ENCODE data around the gene DRAP1. TPM values are rescaled to one million over a fixed set of nuclear protein-coding genes. Genes with fewer than 3 reads are reported as not detected.

DRAP1 gene
- total RNA-seq, 2 donors from 2014 or later: 83.8 to 103 TPM

DNA sequence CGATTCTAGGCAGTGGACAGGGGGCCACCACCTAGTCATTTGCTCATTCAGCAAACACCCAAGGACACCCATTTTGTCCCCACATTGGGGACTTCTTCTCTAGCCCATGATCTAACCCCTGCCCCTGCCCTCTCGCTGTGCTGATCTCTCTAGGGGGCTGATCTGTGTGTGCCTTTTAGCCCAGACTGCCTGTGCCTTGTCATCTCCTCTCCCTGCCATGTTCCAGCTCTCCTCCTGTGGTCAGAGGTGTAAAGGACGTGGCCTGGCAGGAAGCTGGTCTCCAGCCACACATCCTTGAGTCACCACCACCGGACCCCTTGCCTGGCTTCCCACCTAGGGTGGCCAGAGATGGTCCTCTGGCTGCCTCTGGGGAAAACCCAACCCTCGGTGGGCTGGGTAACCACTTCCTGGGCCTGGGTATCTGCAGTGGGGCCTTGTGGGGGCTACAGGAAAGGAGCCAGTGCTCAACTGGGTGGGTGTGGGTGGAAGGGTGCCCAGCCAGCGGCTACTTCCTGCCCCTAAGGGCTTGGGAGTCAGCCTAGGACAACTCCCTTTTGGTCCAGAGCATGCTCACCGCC lies 38.3 kb upstream of the DRAP1 start:
- H3K36me3 ChIP-seq (ENCODE audit: control insufficient read depth, insufficient read depth, low read length): peaks cover 35% of the 10 kb centered on the region
- H3K27ac Mint-ChIP-seq: no peak overlapping the region
- H3K9ac ChIP-seq (ENCODE audit: extremely low read depth, low read length, poor library complexity, severe bottlenecking): no peak overlapping the region
- WGBS, 2 experiments (ENCODE audit: insufficient coverage in 1 of 2, insufficient read length in 1 of 2): 93 to 98% methylated on average over 4 to 7 of the region's 7 CpGs
- no peak overlapping the region for H3K4me3 Mint-ChIP-seq
- peaks cover 8% of the 10 kb centered on the region for H3K27me3 Mint-ChIP-seq (ENCODE audit: insufficient read depth)
- peaks cover 34% of the 10 kb centered on the region for H3K36me3 Mint-ChIP-seq (ENCODE audit: low read depth)
- H3K9me3 ChIP-seq (ENCODE audit: control insufficient read depth, low read length): no peaks in the 10 kb centered on the region
- no peaks in the 10 kb centered on the region for H3K9me3 Mint-ChIP-seq
- TF ChIP-seq, protein P1, sequence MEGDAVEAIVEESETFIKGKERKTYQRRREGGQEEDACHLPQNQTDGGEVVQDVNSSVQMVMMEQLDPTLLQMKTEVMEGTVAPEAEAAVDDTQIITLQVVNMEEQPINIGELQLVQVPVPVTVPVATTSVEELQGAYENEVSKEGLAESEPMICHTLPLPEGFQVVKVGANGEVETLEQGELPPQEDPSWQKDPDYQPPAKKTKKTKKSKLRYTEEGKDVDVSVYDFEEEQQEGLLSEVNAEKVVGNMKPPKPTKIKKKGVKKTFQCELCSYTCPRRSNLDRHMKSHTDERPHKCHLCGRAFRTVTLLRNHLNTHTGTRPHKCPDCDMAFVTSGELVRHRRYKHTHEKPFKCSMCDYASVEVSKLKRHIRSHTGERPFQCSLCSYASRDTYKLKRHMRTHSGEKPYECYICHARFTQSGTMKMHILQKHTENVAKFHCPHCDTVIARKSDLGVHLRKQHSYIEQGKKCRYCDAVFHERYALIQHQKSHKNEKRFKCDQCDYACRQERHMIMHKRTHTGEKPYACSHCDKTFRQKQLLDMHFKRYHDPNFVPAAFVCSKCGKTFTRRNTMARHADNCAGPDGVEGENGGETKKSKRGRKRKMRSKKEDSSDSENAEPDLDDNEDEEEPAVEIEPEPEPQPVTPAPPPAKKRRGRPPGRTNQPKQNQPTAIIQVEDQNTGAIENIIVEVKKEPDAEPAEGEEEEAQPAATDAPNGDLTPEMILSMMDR (conservative IDR thresholded peaks at IDR 0.05): no peak
- no peaks in the 10 kb centered on the region for H3K4me1 ChIP-seq (ENCODE audit: control insufficient read depth, insufficient read depth, low read length)
- no peak overlapping the region for H3K4me3 ChIP-seq (ENCODE audit: low read length)
- no peak overlapping the region for H3K27ac ChIP-seq (ENCODE audit: low read depth, low read length)
- DNase-seq: no peak
- H3K27me3 ChIP-seq (ENCODE audit: control insufficient read depth, insufficient read depth, low read length, poor library complexity, severe bottlenecking): no peaks in the 10 kb centered on the region
- peaks cover 2% of the 10 kb centered on the region for H3K4me1 Mint-ChIP-seq

DNA sequence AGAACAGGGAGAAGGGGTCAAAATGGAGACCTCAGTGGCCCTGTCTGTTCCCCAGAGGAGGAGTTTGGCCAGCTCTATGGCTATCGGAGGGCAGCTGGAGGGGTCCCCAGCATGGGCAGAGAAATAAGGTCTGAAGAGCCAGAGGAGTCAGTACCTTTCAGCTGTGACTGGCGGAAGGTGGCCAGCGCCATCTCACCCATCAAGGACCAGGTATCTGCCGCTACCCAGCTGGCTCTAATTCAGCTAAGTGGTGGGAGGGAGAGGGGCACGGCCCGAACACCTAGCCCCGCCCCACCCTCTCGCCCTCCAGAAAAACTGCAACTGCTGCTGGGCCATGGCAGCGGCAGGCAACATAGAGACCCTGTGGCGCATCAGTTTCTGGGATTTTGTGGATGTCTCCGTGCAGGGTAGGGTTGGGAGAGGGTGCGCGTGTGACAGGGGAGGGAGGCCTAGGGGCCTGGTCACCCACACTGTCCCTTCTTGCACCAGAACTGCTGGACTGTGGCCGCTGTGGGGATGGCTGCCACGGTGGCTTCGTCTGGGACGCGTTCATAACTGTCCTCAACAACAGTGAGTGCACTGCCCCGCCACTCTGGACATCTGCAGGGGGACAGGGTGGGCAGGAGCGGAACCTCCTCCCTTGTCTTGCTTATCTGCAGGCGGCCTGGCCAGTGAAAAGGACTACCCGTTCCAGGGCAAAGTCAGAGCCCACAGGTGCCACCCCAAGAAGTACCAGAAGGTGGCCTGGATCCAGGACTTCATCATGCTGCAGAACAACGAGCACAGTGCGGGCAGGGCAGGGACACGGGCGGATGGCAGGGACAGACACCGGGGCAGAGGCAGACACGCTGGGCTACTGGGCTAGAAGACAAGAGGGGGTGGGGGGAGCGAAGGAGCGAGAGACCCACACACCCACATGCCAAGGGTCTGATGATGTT lies 36.8 kb upstream of the DRAP1 start:
- 95% methylated on average over 23 to 29 of the region's 30 CpGs for WGBS, 2 experiments (ENCODE audit: insufficient coverage in 1 of 2, insufficient read length in 1 of 2)
- Histone ChIP-seq H3K9me3 (ENCODE audit: control insufficient read depth, low read length) (no peaks in the 10 kb centered on the region), H3K36me3 (ENCODE audit: control insufficient read depth, insufficient read depth, low read length) (peaks cover 39% of the 10 kb centered on the region), H3K4me3 (ENCODE audit: low read length) (no peak overlapping the region), H3K27me3 (ENCODE audit: control insufficient read depth, insufficient read depth, low read length, poor library complexity, severe bottlenecking) (no peaks in the 10 kb centered on the region), H3K27ac (ENCODE audit: low read depth, low read length) (no peak overlapping the region), H3K4me1 (ENCODE audit: control insufficient read depth, insufficient read depth, low read length) (no peaks in the 10 kb centered on the region), H3K9ac (ENCODE audit: extremely low read depth, low read length, poor library complexity, severe bottlenecking) (no peak overlapping the region)
- Mint-ChIP-seq H3K27ac (no peak overlapping the region), H3K4me1 (peaks cover 12% of the 10 kb centered on the region), H3K4me3 (no peak overlapping the region), H3K27me3 (ENCODE audit: insufficient read depth) (peaks cover 5% of the 10 kb centered on the region), H3K36me3 (ENCODE audit: low read depth) (peaks cover 44% of the 10 kb centered on the region), H3K9me3 (no peaks in the 10 kb centered on the region)
- DNase-seq: no peak
- TF ChIP-seq, protein P1 (conservative IDR thresholded peaks at IDR 0.05): no peak

DNA sequence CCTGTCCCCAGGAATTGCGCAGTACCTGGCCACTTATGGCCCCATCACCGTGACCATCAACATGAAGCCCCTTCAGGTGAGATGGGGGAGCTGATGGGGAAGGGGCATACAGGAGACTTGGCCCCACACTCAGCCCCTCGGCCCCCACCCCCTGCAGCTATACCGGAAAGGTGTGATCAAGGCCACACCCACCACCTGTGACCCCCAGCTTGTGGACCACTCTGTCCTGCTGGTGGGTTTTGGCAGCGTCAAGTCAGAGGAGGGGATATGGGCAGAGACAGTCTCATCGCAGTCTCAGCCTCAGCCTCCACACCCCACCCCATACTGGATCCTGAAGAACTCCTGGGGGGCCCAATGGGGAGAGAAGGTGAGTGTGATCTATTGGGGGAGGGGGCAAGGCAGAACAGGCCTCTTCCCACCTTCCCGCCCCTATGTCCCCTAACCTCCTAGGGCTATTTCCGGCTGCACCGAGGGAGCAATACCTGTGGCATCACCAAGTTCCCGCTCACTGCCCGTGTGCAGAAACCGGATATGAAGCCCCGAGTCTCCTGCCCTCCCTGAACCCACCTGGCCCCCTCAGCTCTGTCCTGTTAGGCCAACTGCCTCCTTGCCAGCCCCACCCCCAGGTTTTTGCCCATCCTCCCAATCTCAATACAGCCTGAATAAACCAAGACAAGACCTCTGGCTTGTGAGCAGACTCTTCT lies 36.0 kb upstream of the DRAP1 start:
- H3K27ac ChIP-seq (ENCODE audit: low read depth, low read length): no peak overlapping the region
- 95 to 100% methylated on average over 8 to 13 of the region's 13 CpGs for WGBS, 2 experiments (ENCODE audit: insufficient coverage in 1 of 2, insufficient read length in 1 of 2)

More for the DNA sequence above, 36.0 kb upstream of the DRAP1 start:
- Mint-ChIP-seq H3K4me3 (no peak overlapping the region), H3K36me3 (ENCODE audit: low read depth) (peaks cover 44% of the 10 kb centered on the region), H3K27ac (no peak overlapping the region), H3K4me1 (peaks cover 15% of the 10 kb centered on the region), H3K27me3 (ENCODE audit: insufficient read depth) (peaks cover 2% of the 10 kb centered on the region), H3K9me3 (no peaks in the 10 kb centered on the region)
- H3K36me3 ChIP-seq (ENCODE audit: control insufficient read depth, insufficient read depth, low read length): peaks cover 39% of the 10 kb centered on the region
- TF ChIP-seq, protein P1 (conservative IDR thresholded peaks at IDR 0.05): no peak
- H3K27me3 ChIP-seq (ENCODE audit: control insufficient read depth, insufficient read depth, low read length, poor library complexity, severe bottlenecking): no peaks in the 10 kb centered on the region
- DNase-seq: no peak
- no peak overlapping the region for H3K4me3 ChIP-seq (ENCODE audit: low read length)
- H3K9me3 ChIP-seq (ENCODE audit: control insufficient read depth, low read length): no peaks in the 10 kb centered on the region
- no peaks in the 10 kb centered on the region for H3K4me1 ChIP-seq (ENCODE audit: control insufficient read depth, insufficient read depth, low read length)
- H3K9ac ChIP-seq (ENCODE audit: extremely low read depth, low read length, poor library complexity, severe bottlenecking): no peak overlapping the region

Data from endodermal cell (in vitro differentiated cells).